CD14-positive monocyte (primary cell): ENCODE results near the gene PKP2. TPM values are rescaled to one million over a fixed set of nuclear protein-coding genes. Genes with fewer than 3 reads are reported as not detected.
A peak's percentile ranks its signal among the peaks of the same experiment; 100 is the strongest.

Experiments used
- DNase-seq, 3 donors: peaks; one replicate each; pipeline ENCODE4 v3.0.0-alpha.2; 2011 to 2022
- H2AFZ ChIP-seq: 2 replicates; pipeline ENCODE4 v1.6.0; 2012; ENCODE audit warnings: mild to moderate bottlenecking, low read depth, low read length, inconsistent platforms; ENCODE audit not compliant: insufficient read depth, poor library complexity, severe bottlenecking
- H3K27ac ChIP-seq, 2 donors: 1 replicate in 1 of 2; 2 replicates in 1 of 2; pipeline ENCODE4 v1.5.1; 2012 to 2013; ENCODE audit warnings: low read length in 2 of 2, control low read depth in 1 of 2, inconsistent platforms in 1 of 2, low read depth in 1 of 2, mild to moderate bottlenecking in 1 of 2
- H3K27me3 ChIP-seq, 2 donors: one replicate each; pipeline versions ENCODE4 v1.6.0 to v1.6.1; 2011 to 2013; ENCODE audit warnings: low read length in 2 of 2; ENCODE audit not compliant: control insufficient read depth in 2 of 2, insufficient read depth in 2 of 2
- H3K36me3 ChIP-seq, 2 donors: replicated peaks in 1 of 2; 1 replicate in 1 of 2; 2 replicates in 1 of 2; pipeline versions ENCODE4 v1.5.1 to v1.6.1; 2012 to 2013; ENCODE audit warnings: low read length in 2 of 2, control low read depth in 1 of 2, inconsistent platforms in 1 of 2, mild to moderate bottlenecking in 1 of 2; ENCODE audit not compliant: insufficient read depth in 2 of 2, control insufficient read depth in 1 of 2
- H3K4me1 ChIP-seq, 2 donors: 1 replicate in 1 of 2; 2 replicates in 1 of 2; pipeline versions ENCODE4 v1.5.1 to v1.6.1; 2012 to 2013; ENCODE audit warnings: low read length in 2 of 2, control low read depth in 1 of 2, inconsistent platforms in 1 of 2, mild to moderate bottlenecking in 1 of 2, moderate library complexity in 1 of 2; ENCODE audit not compliant: insufficient read depth in 2 of 2, control insufficient read depth in 1 of 2
- H3K4me2 ChIP-seq: replicated peaks from 2 replicates; pipeline ENCODE3; 2012; ENCODE audit warnings: low read length, moderate library complexity, mild to moderate bottlenecking; ENCODE audit not compliant: poor library complexity, severe bottlenecking; ENCODE audit errors: extremely low read depth
- H3K4me3 ChIP-seq, 3 experiments: fragments of 200-600 bp in 1 of 3; sonication (generic) in 1 of 3; replicated peaks in 1 of 3; 1 replicate in 2 of 3; 2 replicates in 1 of 3; pipeline ENCODE4 v1.5.1; 2011 to 2013; ENCODE audit warnings: low read length in 3 of 3, mild to moderate bottlenecking in 3 of 3, control low read depth in 2 of 3, low read depth in 2 of 3, inconsistent platforms in 1 of 3, moderate library complexity in 1 of 3
- H3K79me2 ChIP-seq: 2 replicates; pipeline ENCODE4 v1.6.0; 2012; ENCODE audit warnings: mild to moderate bottlenecking, control low read depth, inconsistent platforms, low read length, moderate library complexity; ENCODE audit not compliant: insufficient read depth
- H3K9ac ChIP-seq: 2 replicates; pipeline ENCODE4 v1.6.0; 2017; ENCODE audit warnings: low read length, mild to moderate bottlenecking; ENCODE audit not compliant: insufficient read depth, poor library complexity, severe bottlenecking
- H3K9me3 ChIP-seq, 2 donors: replicated peaks in 1 of 2; 1 replicate in 1 of 2; 2 replicates in 1 of 2; pipeline versions ENCODE4 v1.5.1 to v1.6.1; 2012 to 2013; ENCODE audit warnings: low read length in 2 of 2, control low read depth in 1 of 2; ENCODE audit not compliant: control insufficient read depth in 1 of 2, insufficient read depth in 1 of 2
- H4K20me1 ChIP-seq: 2 replicates; pipeline ENCODE4 v1.6.0; 2012; ENCODE audit warnings: mild to moderate bottlenecking, low read length, control low read depth, moderate library complexity; ENCODE audit not compliant: insufficient read depth
- H3K27ac Mint-ChIP-seq, 7 donors: one replicate each; pipeline ENCODE4 v1.8.0; 2020; ENCODE audit warnings: mild to moderate bottlenecking in 7 of 7, mixed read lengths in 7 of 7, moderate library complexity in 6 of 7, inconsistent platforms in 2 of 7
- H3K27me3 Mint-ChIP-seq, 3 donors: one replicate each; pipeline ENCODE4 v1.8.0; 2021 to 2022; ENCODE audit warnings: low read depth in 3 of 3, mild to moderate bottlenecking in 3 of 3, mixed read lengths in 3 of 3, moderate library complexity in 3 of 3, inconsistent platforms in 1 of 3
- H3K36me3 Mint-ChIP-seq, 2 donors: one replicate each; pipeline ENCODE4 v1.8.0; 2020; ENCODE audit warnings: mixed read lengths in 2 of 2, inconsistent platforms in 1 of 2, mild to moderate bottlenecking in 1 of 2
- H3K4me1 Mint-ChIP-seq: one replicate; pipeline ENCODE4 v1.8.0; 2020; ENCODE audit warnings: mild to moderate bottlenecking, mixed read lengths
- H3K4me3 Mint-ChIP-seq, 2 donors: one replicate each; pipeline ENCODE4 v1.8.0; 2020; ENCODE audit warnings: mild to moderate bottlenecking in 2 of 2, mixed read lengths in 2 of 2, moderate library complexity in 1 of 2
- H3K9me3 Mint-ChIP-seq, 7 donors: one replicate each; pipeline ENCODE4 v1.8.0; 2020 to 2022; ENCODE audit warnings: mixed read lengths in 7 of 7, mild to moderate bottlenecking in 6 of 7, moderate library complexity in 6 of 7, inconsistent platforms in 2 of 7
- WGBS: methylation state at CpG from one replicate; pipeline ENCODE4 v1.1.5; 2013; ENCODE audit warnings: missing lambda C conversion rate; ENCODE audit not compliant: insufficient coverage; 5-methylcytosine and 5-hydroxymethylcytosine counted together
- intact Hi-C, 2 donors: fragments of 100-400 bp; cut with micrococcal nuclease; formaldehyde crosslinking; loops; one replicate each; pipeline versions ENCODE4 v1.15.0 to v1.15.1; 2023
- polyA plus RNA-seq, 3 donors: library from polyadenylated mRNA; depleted of rRNA in 1 of 3; unstranded in 2 of 3; stranded (reverse) in 1 of 3; fragments of 300-500 nt in 2 of 3; fragments of >200 nt in 1 of 3; fragmentation: Illumina TruSeq in 2 of 3; gene quantifications; 1 replicate in 2 of 3; 2 replicates in 1 of 3; pipeline ENCODE4 v1.2.3, GENCODE V29; 2012 to 2021
- TF ChIP-seq, protein P1 (sequence below): fragments of 200-600 bp; IDR thresholded peaks from one replicate; pipeline ENCODE4 v1.8.0; 2022; ENCODE audit warnings: antibody characterized with exemption, mild to moderate bottlenecking

The PKP2 gene
- polyA plus RNA-seq, 3 donors, result 0.95 to 3.1 (median 2.9) TPM

DNA sequence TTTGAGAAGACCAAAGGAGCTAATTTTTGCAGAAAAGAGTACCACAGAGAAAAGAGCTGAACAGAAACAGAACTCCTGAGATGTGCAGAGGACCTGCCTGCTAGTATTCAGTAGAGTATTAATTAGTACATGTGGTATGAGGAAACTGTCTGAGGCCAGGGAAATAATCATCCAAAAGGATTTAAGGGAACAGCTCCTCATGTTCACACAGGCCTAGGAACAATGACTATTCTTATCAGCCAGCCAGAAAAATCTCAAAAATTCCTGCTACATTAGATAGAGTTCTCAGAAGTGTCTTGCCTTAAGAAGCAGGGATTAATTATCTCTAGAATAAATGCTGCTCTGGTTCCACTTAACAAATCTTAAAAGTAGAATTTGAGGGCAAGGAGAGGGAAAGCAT is 36.4 kb downstream of the PKP2 start:
- no peak overlapping the region for H3K4me2 ChIP-seq
- intact Hi-C loops, result no loop called here
- H3K36me3 ChIP-seq, result no peaks in the 10 kb centered on the region

DNA sequence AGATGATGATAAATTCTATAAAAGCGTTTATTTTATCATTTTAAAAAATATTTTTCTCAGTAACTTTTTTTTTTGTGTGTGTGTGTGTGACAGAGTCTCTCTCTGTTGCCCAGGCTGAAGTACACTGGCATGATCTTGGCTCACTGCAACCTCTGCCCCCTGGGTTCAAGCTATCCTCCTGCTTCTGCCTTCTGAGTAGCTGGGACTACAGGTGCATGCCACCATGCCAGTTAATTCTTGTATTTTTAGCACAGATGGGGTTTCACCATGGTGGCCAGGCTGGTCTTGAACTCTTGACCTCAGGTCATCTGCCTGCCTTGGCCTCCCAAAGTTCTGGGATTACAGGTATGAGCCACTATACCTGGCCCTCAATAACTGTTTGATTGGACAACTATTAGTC is 37.2 kb downstream of the PKP2 start:
- no peaks in the 10 kb centered on the region for H3K79me2 ChIP-seq
- TF ChIP-seq, protein P1, sequence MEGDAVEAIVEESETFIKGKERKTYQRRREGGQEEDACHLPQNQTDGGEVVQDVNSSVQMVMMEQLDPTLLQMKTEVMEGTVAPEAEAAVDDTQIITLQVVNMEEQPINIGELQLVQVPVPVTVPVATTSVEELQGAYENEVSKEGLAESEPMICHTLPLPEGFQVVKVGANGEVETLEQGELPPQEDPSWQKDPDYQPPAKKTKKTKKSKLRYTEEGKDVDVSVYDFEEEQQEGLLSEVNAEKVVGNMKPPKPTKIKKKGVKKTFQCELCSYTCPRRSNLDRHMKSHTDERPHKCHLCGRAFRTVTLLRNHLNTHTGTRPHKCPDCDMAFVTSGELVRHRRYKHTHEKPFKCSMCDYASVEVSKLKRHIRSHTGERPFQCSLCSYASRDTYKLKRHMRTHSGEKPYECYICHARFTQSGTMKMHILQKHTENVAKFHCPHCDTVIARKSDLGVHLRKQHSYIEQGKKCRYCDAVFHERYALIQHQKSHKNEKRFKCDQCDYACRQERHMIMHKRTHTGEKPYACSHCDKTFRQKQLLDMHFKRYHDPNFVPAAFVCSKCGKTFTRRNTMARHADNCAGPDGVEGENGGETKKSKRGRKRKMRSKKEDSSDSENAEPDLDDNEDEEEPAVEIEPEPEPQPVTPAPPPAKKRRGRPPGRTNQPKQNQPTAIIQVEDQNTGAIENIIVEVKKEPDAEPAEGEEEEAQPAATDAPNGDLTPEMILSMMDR, result no peak
- H3K27ac ChIP-seq, result no peak overlapping the region
- no peaks in the 10 kb centered on the region for H4K20me1 ChIP-seq
- Mint-ChIP-seq H3K9me3 (no peaks in the 10 kb centered on the region), H3K4me1 (no peaks in the 10 kb centered on the region), H3K36me3 (no peaks in the 10 kb centered on the region), H3K27ac (no peak overlapping the region), H3K4me3 (no peak overlapping the region), H3K27me3 (peaks cover 0 to 2% (median 0%) of the 10 kb centered on the region in 3 donors)
- no peak overlapping the region for H3K4me2 ChIP-seq
- no peak for DNase-seq
- H3K4me1 ChIP-seq, result no peaks in the 10 kb centered on the region
- H2AFZ ChIP-seq, result no peak overlapping the region
- no CpG with 5 or more reads among the region's 1 CpG for WGBS
- H3K36me3 ChIP-seq, result no peaks in the 10 kb centered on the region
- no peaks in the 10 kb centered on the region for H3K9me3 ChIP-seq
- H3K27me3 ChIP-seq, result no peaks in the 10 kb centered on the region
- no peak overlapping the region for H3K4me3 ChIP-seq
- H3K9ac ChIP-seq, result no peak overlapping the region
- intact Hi-C loops, result no loop called here

More for the DNA sequence above, 36.4 kb downstream of the PKP2 start:
- H4K20me1 ChIP-seq, result no peaks in the 10 kb centered on the region
- H3K79me2 ChIP-seq, result no peaks in the 10 kb centered on the region
- no peak for DNase-seq
- Mint-ChIP-seq H3K27ac (peak overlapping the region in 1 of 7 donors; percentile 43), H3K36me3 (no peaks in the 10 kb centered on the region), H3K4me1 (no peaks in the 10 kb centered on the region), H3K27me3 (peaks cover 0 to 2% (median 0%) of the 10 kb centered on the region in 3 donors), H3K4me3 (no peak overlapping the region), H3K9me3 (no peaks in the 10 kb centered on the region)
- no peak overlapping the region for H3K27ac ChIP-seq
- TF ChIP-seq, protein P1, result no peak
- no peaks in the 10 kb centered on the region for H3K27me3 ChIP-seq
- H3K4me1 ChIP-seq, result no peaks in the 10 kb centered on the region
- no peak overlapping the region for H3K4me3 ChIP-seq
- no peak overlapping the region for H3K9ac ChIP-seq
- no peak overlapping the region for H2AFZ ChIP-seq
- no peaks in the 10 kb centered on the region for H3K9me3 ChIP-seq
